Body of pancreas (tissue), 4 donors: ENCODE measurements around the gene RFC2.

Experiments
- POLR2A ChIP-seq, 3 donors: fragments of 450-650 bp; IDR thresholded peaks; one replicate each; pipeline ENCODE4 v1.6.1; 2016; ENCODE audit warnings: antibody characterized with exemption in 3 of 3, mild to moderate bottlenecking in 2 of 3
- TF ChIP-seq, protein P1 (sequence below), 7 experiments: fragments of 450-650 bp in 4 of 7; fragments of 200-600 bp in 3 of 7; sonication (generic) in 3 of 7; IDR thresholded peaks; one replicate each; pipeline ENCODE4 v1.5.1; 2016 to 2019; ENCODE audit warnings: antibody characterized with exemption in 7 of 7

DNA sequence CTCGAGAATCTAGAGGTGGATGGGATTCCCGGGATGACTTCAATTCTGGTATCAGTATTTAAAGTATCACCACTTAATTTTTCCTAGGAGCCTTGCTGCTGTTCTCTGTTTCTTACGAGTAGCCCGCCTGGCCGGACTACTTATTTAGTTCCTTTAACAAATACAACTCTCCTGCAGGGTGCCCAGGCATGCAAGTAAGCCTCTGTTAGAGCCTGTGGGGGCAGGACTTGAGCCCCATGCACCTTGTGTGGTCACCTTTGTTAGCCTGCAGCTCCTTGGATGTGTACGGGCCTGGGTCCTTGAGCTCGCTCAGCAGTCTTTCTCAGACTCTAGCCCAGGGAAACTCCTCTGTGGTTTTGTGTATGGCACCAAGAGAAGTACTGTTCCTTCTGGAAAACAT lies 63.9 kb downstream of the RFC2 start:
- TF ChIP-seq POLR2A (IDR thresholded peaks at IDR 0.05): no peak
- TF ChIP-seq, protein P1, sequence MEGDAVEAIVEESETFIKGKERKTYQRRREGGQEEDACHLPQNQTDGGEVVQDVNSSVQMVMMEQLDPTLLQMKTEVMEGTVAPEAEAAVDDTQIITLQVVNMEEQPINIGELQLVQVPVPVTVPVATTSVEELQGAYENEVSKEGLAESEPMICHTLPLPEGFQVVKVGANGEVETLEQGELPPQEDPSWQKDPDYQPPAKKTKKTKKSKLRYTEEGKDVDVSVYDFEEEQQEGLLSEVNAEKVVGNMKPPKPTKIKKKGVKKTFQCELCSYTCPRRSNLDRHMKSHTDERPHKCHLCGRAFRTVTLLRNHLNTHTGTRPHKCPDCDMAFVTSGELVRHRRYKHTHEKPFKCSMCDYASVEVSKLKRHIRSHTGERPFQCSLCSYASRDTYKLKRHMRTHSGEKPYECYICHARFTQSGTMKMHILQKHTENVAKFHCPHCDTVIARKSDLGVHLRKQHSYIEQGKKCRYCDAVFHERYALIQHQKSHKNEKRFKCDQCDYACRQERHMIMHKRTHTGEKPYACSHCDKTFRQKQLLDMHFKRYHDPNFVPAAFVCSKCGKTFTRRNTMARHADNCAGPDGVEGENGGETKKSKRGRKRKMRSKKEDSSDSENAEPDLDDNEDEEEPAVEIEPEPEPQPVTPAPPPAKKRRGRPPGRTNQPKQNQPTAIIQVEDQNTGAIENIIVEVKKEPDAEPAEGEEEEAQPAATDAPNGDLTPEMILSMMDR (IDR thresholded peaks at IDR 0.05): no peak
